Smooth muscle cell (in vitro differentiated cells): ENCODE measurements around the gene PARD6B. TPM values are rescaled to one million over a fixed set of nuclear protein-coding genes. Genes with fewer than 3 reads are reported as not detected.
"Not testable (repeated sequence)": the region's sequence is repeated elsewhere in the genome, so short reads cannot be mapped to it uniquely, and the experiment has no call there.

Source experiments
- DNase-seq: peaks from one replicate; lab custom pipeline; 2025; ENCODE audit not compliant: unreplicated experiment; lab: John Stamatoyannopoulos, UW
- H2AFZ ChIP-seq: fragments of 200-600 bp; sonication (generic); 2 replicates; pipeline ENCODE4 v1.6.0; 2016; ENCODE audit warnings: antibody characterized with exemption, low read depth, mild to moderate bottlenecking
- H3F3A ChIP-seq: fragments of 200-600 bp; sonication (generic); 2 replicates; pipeline ENCODE4 v1.6.0; 2017; ENCODE audit warnings: antibody characterized with exemption, low read depth
- H3K27ac ChIP-seq: fragments of 200-600 bp; sonication (generic); 2 replicates; pipeline ENCODE4 v1.5.1; 2016; ENCODE audit warnings: low read depth, mild to moderate bottlenecking
- H3K27me3 ChIP-seq: fragments of 200-600 bp; sonication (generic); 2 replicates; pipeline ENCODE4 v1.6.1; 2016; ENCODE audit warnings: low read depth, mild to moderate bottlenecking
- H3K36me3 ChIP-seq: fragments of 200-600 bp; sonication (generic); 2 replicates; pipeline ENCODE4 v1.5.1; 2016; ENCODE audit warnings: low read depth
- H3K4me1 ChIP-seq: fragments of 200-600 bp; sonication (generic); 2 replicates; pipeline ENCODE4 v1.5.1; 2016; ENCODE audit warnings: low read depth
- H3K4me2 ChIP-seq: fragments of 200-600 bp; sonication (generic); 2 replicates; pipeline ENCODE4 v1.6.0; 2016; ENCODE audit warnings: mild to moderate bottlenecking
- H3K4me3 ChIP-seq: fragments of 200-600 bp; sonication (generic); 2 replicates; pipeline ENCODE4 v1.5.1; 2016; ENCODE audit warnings: mild to moderate bottlenecking
- H3K79me2 ChIP-seq: fragments of 200-600 bp; sonication (generic); 2 replicates; pipeline ENCODE4 v1.6.0; 2016; ENCODE audit warnings: low read depth, mild to moderate bottlenecking
- H3K9ac ChIP-seq: fragments of 200-600 bp; sonication (generic); 2 replicates; pipeline ENCODE4 v1.6.0; 2016; ENCODE audit warnings: low read depth
- H3K9me3 ChIP-seq: fragments of 200-600 bp; sonication (generic); replicated peaks from 2 replicates; pipeline ENCODE4 v1.5.1; 2016; ENCODE audit warnings: low read depth
- H4K20me1 ChIP-seq: fragments of 200-600 bp; sonication (generic); 2 replicates; pipeline ENCODE4 v1.6.0; 2016; ENCODE audit warnings: low read depth
- CTCF ChIP-seq: fragments of 200-600 bp; sonication (generic); IDR thresholded peaks from 2 replicates; pipeline ENCODE4 v1.5.1; 2017; ENCODE audit warnings: borderline replicate concordance, mild to moderate bottlenecking, antibody characterized with exemption; ENCODE audit not compliant: insufficient read depth, poor library complexity, severe bottlenecking
- WGBS: methylation state at CpG from one replicate; pipeline ENCODE4 v1.1.7; 2016; ENCODE audit warnings: low lambda C conversion rate; 5-methylcytosine and 5-hydroxymethylcytosine counted together
- polyA plus RNA-seq: library from polyadenylated mRNA; unstranded; fragments of >200 nt; fragmentation: Nextera tagmentation; extraction: Ambion mirVana; gene quantifications from 2 replicates; pipeline ENCODE4 v1.2.1, GENCODE V29; 2016
- total RNA-seq: library from RNA; depleted of rRNA; stranded (reverse); fragments of >200 nt; gene quantifications from 2 replicates; pipeline ENCODE4 v1.2.3, GENCODE V29; 2014

PARD6B gene
- total and polyA plus RNA-seq, 2 experiments from 2014 or later = 0.26 to 6.5 TPM

GRCh38 chr20:50762435-50763220 is 31.2 kb downstream of the PARD6B start:
- no peak overlapping the region for H2AFZ ChIP-seq
- no peak for DNase-seq
- H3F3A ChIP-seq = no peaks in the 10 kb centered on the region
- H3K4me3 ChIP-seq = no peak overlapping the region
- no peaks in the 10 kb centered on the region for H4K20me1 ChIP-seq
- peaks cover 15% of the 10 kb centered on the region for H3K4me1 ChIP-seq
- no peaks in the 10 kb centered on the region for H3K9me3 ChIP-seq
- H3K79me2 ChIP-seq = no peaks in the 10 kb centered on the region
- TF ChIP-seq CTCF = no peak
- no peaks in the 10 kb centered on the region for H3K36me3 ChIP-seq
- WGBS = 78% methylated on average over 12 of the region's 12 CpGs
- no peaks in the 10 kb centered on the region for H3K27me3 ChIP-seq
- peak overlapping the region; percentile 77 for H3K27ac ChIP-seq
- H3K9ac ChIP-seq = peak overlapping the region; percentile 18
- H3K4me2 ChIP-seq = peak overlapping the region; percentile 5

GRCh38 chr20:50763550-50764458 is 32.4 kb downstream of the PARD6B start:
- not testable (repeated sequence) for H3K27me3 ChIP-seq, H3K9me3 ChIP-seq, H3F3A ChIP-seq, H4K20me1 ChIP-seq, H3K27ac ChIP-seq, H3K9ac ChIP-seq, DNase-seq, H3K4me2 ChIP-seq, H3K36me3 ChIP-seq, H2AFZ ChIP-seq, H3K4me3 ChIP-seq, H3K79me2 ChIP-seq
- WGBS = 84% methylated on average over 20 of the region's 20 CpGs
- peaks cover 15% of the 10 kb centered on the region for H3K4me1 ChIP-seq

- not testable (repeated sequence) for H3K4me2 ChIP-seq, H3K27me3 ChIP-seq, H4K20me1 ChIP-seq, H3K4me3 ChIP-seq, DNase-seq, H3K79me2 ChIP-seq, H2AFZ ChIP-seq, H3K36me3 ChIP-seq, H3K9ac ChIP-seq, H3K27ac ChIP-seq, H3F3A ChIP-seq, H3K9me3 ChIP-seq
- H3K4me1 ChIP-seq = peaks cover 15% of the 10 kb centered on the region
- 90% methylated on average over 10 of the region's 10 CpGs for WGBS
Measured at GRCh38 chr20:50765251-50765650, 33.9 kb downstream of the PARD6B start.

DNA sequence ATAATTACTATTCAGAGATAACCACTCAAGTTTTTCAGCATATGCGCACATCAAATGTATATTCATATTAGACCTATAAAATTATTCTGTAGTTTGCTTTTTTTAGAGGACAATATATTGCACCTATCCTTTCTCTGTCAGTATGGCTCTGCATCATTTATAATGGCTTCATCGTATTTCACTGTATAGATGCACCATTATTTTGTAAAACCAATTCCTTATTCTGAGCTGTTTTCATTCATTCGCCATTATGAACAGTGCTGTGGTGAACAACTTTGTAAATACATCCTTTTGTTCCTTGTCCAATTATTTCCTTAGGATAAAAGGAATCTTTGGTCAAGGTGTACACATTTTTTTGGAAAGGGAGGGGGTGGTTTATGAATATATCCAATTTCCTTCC is 34.3 kb downstream of the PARD6B start:
- Histone ChIP-seq H3K36me3 (no peaks in the 10 kb centered on the region), H2AFZ (no peak overlapping the region), H3K4me3 (no peak overlapping the region), H3K9ac (no peak overlapping the region), H3K27me3 (no peaks in the 10 kb centered on the region), H3K4me2 (no peak overlapping the region), H4K20me1 (no peaks in the 10 kb centered on the region), H3F3A (no peaks in the 10 kb centered on the region), H3K4me1 (peaks cover 15% of the 10 kb centered on the region), H3K9me3 (no peaks in the 10 kb centered on the region), H3K27ac (no peak overlapping the region), H3K79me2 (no peaks in the 10 kb centered on the region)
- WGBS = 65% methylated on average over 3 of the region's 3 CpGs
- no peak for TF ChIP-seq CTCF
- DNase-seq = no peak

- WGBS = 24% methylated on average over 7 of the region's 10 CpGs
- H3K27me3 ChIP-seq, DNase-seq, H3K4me1 ChIP-seq, H3K4me3 ChIP-seq, H3K36me3 ChIP-seq, H3K9me3 ChIP-seq, H3F3A ChIP-seq, H3K79me2 ChIP-seq, H3K9ac ChIP-seq, H3K27ac ChIP-seq, H2AFZ ChIP-seq, H4K20me1 ChIP-seq: not testable (repeated sequence)
- peak overlapping the region; percentile 31 for H3K4me2 ChIP-seq
Measured at GRCh38 chr20:50766955-50767809, 35.8 kb downstream of the PARD6B start.

GRCh38 chr20:50768991-50769390 is 37.6 kb downstream of the PARD6B start:
- not testable (repeated sequence) for H3K36me3 ChIP-seq, DNase-seq, H2AFZ ChIP-seq, H3F3A ChIP-seq, H3K4me1 ChIP-seq, H3K27me3 ChIP-seq, H3K4me2 ChIP-seq, H3K79me2 ChIP-seq, H3K27ac ChIP-seq, H4K20me1 ChIP-seq, H3K9me3 ChIP-seq, H3K9ac ChIP-seq, H3K4me3 ChIP-seq
- WGBS = 86% methylated on average over 4 of the region's 7 CpGs
